Activated naive CD4-positive, alpha-beta T cell treated with anti-CD3 and anti-CD28 coated beads, Interleukin-2, amount 10 ng/mL, durations not matched to agents 7 days and 5 days (primary cell): Measurements from ENCODE around the gene GFER.

Experiments
- CTCF ChIA-PET: fragments of 350-600 bp; sonication (Branson Sonifier 250); formaldehyde crosslinking; loops from one replicate; lab custom pipeline; 2021; ENCODE audit warnings: antibody characterized with exemption; lab: Charles Lee
- DNase-seq: peaks from one replicate; pipeline ENCODE4 v3.0.0-alpha.2; 2020
- H3K27ac Mint-ChIP-seq: one replicate; pipeline ENCODE4 v1.8.0; 2021; ENCODE audit warnings: mild to moderate bottlenecking, moderate library complexity, mixed read lengths
- H3K27me3 Mint-ChIP-seq: one replicate; pipeline ENCODE4 v1.8.0; 2021; ENCODE audit warnings: mild to moderate bottlenecking, mixed read lengths
- H3K36me3 Mint-ChIP-seq: one replicate; pipeline ENCODE4 v1.8.0; 2021; ENCODE audit warnings: mixed read lengths
- H3K4me1 Mint-ChIP-seq: one replicate; pipeline ENCODE4 v1.8.0; 2021; ENCODE audit warnings: mixed read lengths
- H3K4me3 Mint-ChIP-seq: one replicate; pipeline ENCODE4 v1.8.0; 2021; ENCODE audit warnings: mild to moderate bottlenecking, moderate library complexity, mixed read lengths
- H3K9me3 Mint-ChIP-seq: one replicate; pipeline ENCODE4 v1.8.0; 2021; ENCODE audit warnings: mixed read lengths

The GFER gene

GRCh38 chr16:1984347-1985225 is 593 bp downstream of the GFER start:
- DNase-seq: no peak
- peaks cover 13% of the 10 kb centered on the region for H3K36me3 Mint-ChIP-seq
- H3K27me3 Mint-ChIP-seq: peaks cover 82% of the 10 kb centered on the region
- H3K27ac Mint-ChIP-seq: peak overlapping the region; percentile 71
- no peaks in the 10 kb centered on the region for H3K9me3 Mint-ChIP-seq
- peaks cover 28% of the 10 kb centered on the region for H3K4me1 Mint-ChIP-seq
- peak overlapping the region; percentile 80 for H3K4me3 Mint-ChIP-seq
- CTCF ChIA-PET: interaction anchor here (1.3 to 1.7 kb wide), 3 partner anchors 13 to 20 kb away, joined by 3 to 5 read pairs (median 5); partner anchors contain the start of gene TBL3

DNA sequence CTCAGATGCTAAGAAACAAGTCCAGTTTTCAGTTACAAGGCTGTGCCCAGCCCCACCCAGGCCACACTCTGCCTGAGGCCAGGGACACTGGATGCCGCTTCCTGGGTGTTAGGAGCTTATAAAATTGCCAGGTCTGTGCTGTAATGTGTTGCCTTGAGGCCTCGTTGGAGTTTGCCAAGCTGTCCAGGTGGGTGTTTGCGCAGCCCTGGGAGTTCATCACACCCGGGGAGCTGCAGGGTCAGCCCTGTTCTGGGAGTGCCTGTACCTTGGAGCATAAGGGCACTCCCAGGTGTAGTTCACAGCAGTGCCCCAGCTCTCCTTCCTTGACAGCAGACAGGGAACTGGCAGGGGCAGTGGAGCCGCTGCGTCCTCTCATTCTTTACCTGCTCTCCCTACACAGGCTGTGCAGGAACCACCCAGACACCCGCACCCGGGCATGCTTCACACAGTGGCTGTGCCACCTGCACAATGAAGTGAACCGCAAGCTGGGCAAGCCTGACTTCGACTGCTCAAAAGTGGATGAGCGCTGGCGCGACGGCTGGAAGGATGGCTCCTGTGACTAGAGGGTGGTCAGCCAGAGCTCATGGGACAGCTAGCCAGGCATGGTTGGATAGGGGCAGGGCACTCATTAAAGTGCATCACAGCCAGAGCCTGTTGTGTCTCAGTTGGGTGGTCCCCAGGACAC is 1.6 kb downstream of the GFER start:
- DNase-seq: no peak
- H3K36me3 Mint-ChIP-seq: peaks cover 13% of the 10 kb centered on the region
- peak overlapping the region; percentile 19 for H3K27ac Mint-ChIP-seq
- H3K27me3 Mint-ChIP-seq: peaks cover 78% of the 10 kb centered on the region
- peak overlapping the region; percentile 80 for H3K4me3 Mint-ChIP-seq
- CTCF ChIA-PET: interaction anchor here (1.3 to 1.7 kb wide), 2 partner anchors 14 to 17 kb away, joined by 3 to 5 read pairs; partner anchors contain the start of gene TBL3
- H3K9me3 Mint-ChIP-seq: no peaks in the 10 kb centered on the region
- peaks cover 31% of the 10 kb centered on the region for H3K4me1 Mint-ChIP-seq

- no peak for DNase-seq
- no peak overlapping the region for H3K27ac Mint-ChIP-seq
- no peaks in the 10 kb centered on the region for H3K9me3 Mint-ChIP-seq
- CTCF ChIA-PET: interaction anchor here (0.6 to 1.9 kb wide), 2 partner anchors 17 to 408 kb away, joined by 3 to 5 read pairs; no protein-coding TSS in a partner anchor
- peaks cover 77% of the 10 kb centered on the region for H3K27me3 Mint-ChIP-seq
- H3K4me3 Mint-ChIP-seq: no peak overlapping the region
- peaks cover 41% of the 10 kb centered on the region for H3K4me1 Mint-ChIP-seq
- H3K36me3 Mint-ChIP-seq: peaks cover 13% of the 10 kb centered on the region
Measured at GRCh38 chr16:1987198-1987597, 3.2 kb downstream of the GFER start.

- no peak for DNase-seq
- no peak within 1 kb of the TSS for H3K27ac Mint-ChIP-seq
- CTCF ChIA-PET: interaction anchor here (1.4 kb wide), 1 partner anchor 15 kb away, joined by 3 read pairs; no protein-coding TSS in a partner anchor
- peaks cover 63% of the 10 kb centered on the region for H3K27me3 Mint-ChIP-seq
- no peaks in the 10 kb centered on the region for H3K9me3 Mint-ChIP-seq
- H3K36me3 Mint-ChIP-seq: peaks cover 11% of the 10 kb centered on the region
- H3K4me1 Mint-ChIP-seq: peaks cover 38% of the 10 kb centered on the region
- H3K4me3 Mint-ChIP-seq: peak within 1 kb of the TSS; percentile 65
Measured at GRCh38 chr16:1989209-1990100, 5.5 kb downstream of the GFER start, which contains the start of gene SYNGR3. Gene SYNGR3 (plus strand): TSS chr16:1989970. CDS start chr16:1990103, 133 bp downstream.

DNA sequence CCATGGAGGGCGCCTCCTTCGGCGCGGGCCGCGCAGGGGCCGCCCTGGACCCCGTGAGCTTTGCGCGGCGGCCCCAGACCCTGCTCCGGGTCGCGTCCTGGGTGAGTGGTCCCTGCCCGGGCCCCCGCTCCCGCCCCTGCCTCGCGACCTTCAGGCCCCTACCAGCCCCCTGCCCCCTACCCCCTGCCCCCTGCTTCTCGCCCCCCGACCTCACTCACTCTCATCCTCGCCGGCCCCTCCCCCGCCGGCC is 6.0 kb downstream of the GFER start:
- no peak overlapping the region for H3K27ac Mint-ChIP-seq
- DNase-seq: no peak
- no peak overlapping the region for H3K4me3 Mint-ChIP-seq
- peaks cover 60% of the 10 kb centered on the region for H3K27me3 Mint-ChIP-seq
- H3K4me1 Mint-ChIP-seq: peaks cover 32% of the 10 kb centered on the region
- CTCF ChIA-PET: no interaction called here
- H3K9me3 Mint-ChIP-seq: no peaks in the 10 kb centered on the region
- peaks cover 11% of the 10 kb centered on the region for H3K36me3 Mint-ChIP-seq

DNA sequence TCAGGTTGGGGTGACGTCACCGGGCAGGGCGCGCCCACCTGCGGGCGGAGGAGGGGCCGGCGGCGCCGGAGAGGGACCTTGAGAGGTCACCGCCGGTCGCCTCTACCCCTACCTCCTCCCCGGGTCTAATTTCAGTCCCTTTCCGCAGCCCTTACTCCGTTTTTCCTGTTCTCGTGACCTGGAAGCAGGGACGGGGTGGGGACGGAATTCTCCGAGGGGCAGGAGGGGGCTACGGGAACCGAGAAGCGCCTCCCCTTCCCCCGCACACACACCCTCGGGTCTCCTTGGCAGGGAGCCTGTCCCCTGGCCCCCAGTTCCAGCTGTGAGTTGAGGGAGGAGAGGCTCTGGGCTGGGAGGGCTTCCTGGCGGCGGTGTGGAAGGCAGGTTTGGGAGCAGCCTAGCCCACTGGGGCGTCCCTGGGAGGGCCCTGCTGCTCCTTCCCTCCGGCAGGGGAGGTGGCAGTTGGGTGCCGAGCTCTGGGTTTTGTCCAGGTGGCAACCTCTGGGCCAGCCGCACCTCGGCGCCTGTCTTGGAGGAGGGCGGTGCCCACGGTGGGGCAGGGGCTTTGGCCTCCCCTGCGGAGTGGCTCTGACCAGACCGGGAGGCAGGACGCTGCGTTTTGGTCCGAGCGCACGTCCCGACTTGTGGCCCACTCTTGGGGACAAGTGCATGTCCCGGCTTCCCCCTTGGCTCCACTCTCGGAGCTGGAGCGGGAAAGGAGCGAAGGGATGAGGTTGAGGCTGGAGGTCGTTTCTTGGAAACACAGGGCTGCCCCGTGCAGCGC is 6.5 kb downstream of the GFER start:
- H3K4me3 Mint-ChIP-seq: peak overlapping the region; percentile 65
- no peaks in the 10 kb centered on the region for H3K9me3 Mint-ChIP-seq
- DNase-seq: peak; percentile 63
- H3K4me1 Mint-ChIP-seq: peaks cover 27% of the 10 kb centered on the region
- peaks cover 60% of the 10 kb centered on the region for H3K27me3 Mint-ChIP-seq
- peak overlapping the region; percentile 69 for H3K27ac Mint-ChIP-seq
- peaks cover 11% of the 10 kb centered on the region for H3K36me3 Mint-ChIP-seq
- CTCF ChIA-PET: interaction anchor here (1.6 kb wide), 1 partner anchor 13 kb away, joined by 8 read pairs; no protein-coding TSS in a partner anchor

DNA sequence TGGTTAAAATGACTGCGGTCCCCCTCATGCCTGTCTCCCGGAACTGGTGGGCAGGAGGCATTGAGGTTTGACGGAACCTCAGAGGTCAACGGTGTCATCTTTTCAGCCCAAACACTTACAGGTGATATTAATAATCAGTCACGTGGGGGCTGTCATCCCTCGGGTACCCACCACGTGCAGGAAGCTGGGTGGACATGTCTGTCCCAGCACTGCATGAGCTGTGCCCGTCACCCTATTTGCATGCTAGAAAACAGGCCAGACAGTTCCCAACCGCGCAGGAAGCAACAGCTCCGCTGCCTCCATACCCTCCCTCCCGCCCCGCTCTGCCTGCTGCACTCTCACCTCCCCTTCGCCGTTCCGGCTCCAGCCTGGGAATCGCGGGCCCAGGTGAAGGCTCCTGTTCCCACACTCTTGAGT is 7.2 kb downstream of the GFER start:
- CTCF ChIA-PET: interaction anchor here (1.6 kb wide), 1 partner anchor 13 kb away, joined by 8 read pairs; no protein-coding TSS in a partner anchor
- peaks cover 11% of the 10 kb centered on the region for H3K36me3 Mint-ChIP-seq
- H3K27me3 Mint-ChIP-seq: peaks cover 60% of the 10 kb centered on the region
- peak overlapping the region; percentile 65 for H3K4me3 Mint-ChIP-seq
- peaks cover 23% of the 10 kb centered on the region for H3K4me1 Mint-ChIP-seq
- peak; percentile 61 for DNase-seq
- H3K27ac Mint-ChIP-seq: peak overlapping the region; percentile 69
- H3K9me3 Mint-ChIP-seq: no peaks in the 10 kb centered on the region

DNA sequence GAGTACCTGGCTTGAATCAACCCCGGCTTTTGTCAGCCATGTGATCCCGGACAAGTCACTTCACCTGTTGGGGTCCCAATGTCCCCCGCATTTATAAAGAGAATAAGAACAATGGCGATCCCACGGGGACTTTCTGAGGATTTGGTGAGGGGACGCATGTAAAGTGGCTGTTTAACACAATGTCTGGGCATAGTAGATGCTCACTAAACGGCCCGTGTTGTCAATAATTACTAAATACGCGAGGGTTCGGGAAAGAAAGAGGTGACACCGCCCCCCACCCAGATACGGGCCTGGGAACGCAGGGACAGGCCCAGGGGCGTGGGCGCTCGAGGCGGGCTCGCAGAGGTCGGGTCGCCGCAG is 7.6 kb downstream of the GFER start:
- Mint-ChIP-seq H3K9me3 (no peaks in the 10 kb centered on the region), H3K27me3 (peaks cover 56% of the 10 kb centered on the region), H3K36me3 (peaks cover 7% of the 10 kb centered on the region), H3K27ac (peak overlapping the region; percentile 35), H3K4me3 (peak overlapping the region; percentile 65), H3K4me1 (peaks cover 23% of the 10 kb centered on the region)
- CTCF ChIA-PET: interaction anchor here (1.6 kb wide), 1 partner anchor 12 kb away, joined by 8 read pairs; no protein-coding TSS in a partner anchor
- DNase-seq: no peak

GRCh38 chr16:1991948-1992703 is 8.1 kb downstream of the GFER start:
- Mint-ChIP-seq H3K9me3 (no peaks in the 10 kb centered on the region), H3K36me3 (peaks cover 2% of the 10 kb centered on the region), H3K27ac (peak overlapping the region; percentile 58), H3K4me3 (peak overlapping the region; percentile 65), H3K4me1 (peaks cover 23% of the 10 kb centered on the region), H3K27me3 (peaks cover 51% of the 10 kb centered on the region)
- DNase-seq: peak; percentile 99
- CTCF ChIA-PET: interaction anchor here (1.6 kb wide), 1 partner anchor 12 kb away, joined by 8 read pairs; no protein-coding TSS in a partner anchor

DNA sequence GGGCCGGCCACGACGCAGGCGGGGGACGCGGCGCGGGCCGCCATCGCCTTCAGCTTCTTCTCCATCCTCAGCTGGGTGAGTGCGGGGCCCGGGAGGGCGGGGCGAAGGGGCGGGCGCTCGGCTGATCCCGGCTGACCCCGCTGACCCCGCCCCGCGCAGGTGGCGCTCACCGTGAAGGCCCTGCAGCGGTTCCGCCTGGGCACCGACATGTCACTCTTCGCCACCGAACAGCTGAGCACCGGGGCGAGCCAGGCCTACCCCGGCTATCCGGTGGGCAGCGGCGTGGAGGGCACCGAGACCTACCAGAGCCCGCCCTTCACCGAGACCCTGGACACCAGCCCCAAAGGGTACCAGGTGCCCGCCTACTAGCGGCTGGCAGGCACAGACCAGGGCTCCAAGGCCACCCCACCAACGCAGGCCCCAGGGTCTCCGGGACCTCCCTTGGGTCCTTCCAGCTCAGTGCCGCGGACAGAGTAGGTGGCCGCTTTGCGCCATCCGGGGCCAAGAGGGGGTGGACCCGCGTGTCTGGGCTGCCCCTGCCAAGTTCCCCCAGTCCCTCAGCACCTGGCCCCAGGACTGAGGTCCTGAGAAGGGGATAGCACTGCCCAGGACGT is 8.8 kb downstream of the GFER start:
- H3K27me3 Mint-ChIP-seq: peaks cover 47% of the 10 kb centered on the region
- H3K4me1 Mint-ChIP-seq: peaks cover 25% of the 10 kb centered on the region
- no peak overlapping the region for H3K4me3 Mint-ChIP-seq
- H3K9me3 Mint-ChIP-seq: no peaks in the 10 kb centered on the region
- DNase-seq: no peak
- H3K27ac Mint-ChIP-seq: no peak overlapping the region
- H3K36me3 Mint-ChIP-seq: peaks cover 5% of the 10 kb centered on the region
- CTCF ChIA-PET: interaction anchor here (2.2 kb wide), 1 partner anchor 11 kb away, joined by 18 read pairs; no protein-coding TSS in a partner anchor

GRCh38 chr16:1993731-1994131 is 9.7 kb downstream of the GFER start:
- no peak for DNase-seq
- CTCF ChIA-PET: interaction anchor here (1.0 to 2.2 kb wide), 2 partner anchors 10 to 23 kb away, joined by 3 to 18 read pairs; no protein-coding TSS in a partner anchor
- H3K27ac Mint-ChIP-seq: peak overlapping the region; percentile 69

More at GRCh38 chr16:1993731-1994131, 9.7 kb downstream of the GFER start:
- H3K4me3 Mint-ChIP-seq: no peak overlapping the region
- peaks cover 5% of the 10 kb centered on the region for H3K36me3 Mint-ChIP-seq
- H3K27me3 Mint-ChIP-seq: peaks cover 38% of the 10 kb centered on the region
- H3K9me3 Mint-ChIP-seq: no peaks in the 10 kb centered on the region
- peaks cover 23% of the 10 kb centered on the region for H3K4me1 Mint-ChIP-seq
